Measurements from ENCODE around the gene RAB5B. TPM values are rescaled to one million over a fixed set of nuclear protein-coding genes. Genes with fewer than 3 reads are reported as not detected.

RAB5B gene, protein sequence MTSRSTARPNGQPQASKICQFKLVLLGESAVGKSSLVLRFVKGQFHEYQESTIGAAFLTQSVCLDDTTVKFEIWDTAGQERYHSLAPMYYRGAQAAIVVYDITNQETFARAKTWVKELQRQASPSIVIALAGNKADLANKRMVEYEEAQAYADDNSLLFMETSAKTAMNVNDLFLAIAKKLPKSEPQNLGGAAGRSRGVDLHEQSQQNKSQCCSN
- 10 to 100 TPM; 78.2 to 88.8 TPM for polyA plus RNA-seq

DNA sequence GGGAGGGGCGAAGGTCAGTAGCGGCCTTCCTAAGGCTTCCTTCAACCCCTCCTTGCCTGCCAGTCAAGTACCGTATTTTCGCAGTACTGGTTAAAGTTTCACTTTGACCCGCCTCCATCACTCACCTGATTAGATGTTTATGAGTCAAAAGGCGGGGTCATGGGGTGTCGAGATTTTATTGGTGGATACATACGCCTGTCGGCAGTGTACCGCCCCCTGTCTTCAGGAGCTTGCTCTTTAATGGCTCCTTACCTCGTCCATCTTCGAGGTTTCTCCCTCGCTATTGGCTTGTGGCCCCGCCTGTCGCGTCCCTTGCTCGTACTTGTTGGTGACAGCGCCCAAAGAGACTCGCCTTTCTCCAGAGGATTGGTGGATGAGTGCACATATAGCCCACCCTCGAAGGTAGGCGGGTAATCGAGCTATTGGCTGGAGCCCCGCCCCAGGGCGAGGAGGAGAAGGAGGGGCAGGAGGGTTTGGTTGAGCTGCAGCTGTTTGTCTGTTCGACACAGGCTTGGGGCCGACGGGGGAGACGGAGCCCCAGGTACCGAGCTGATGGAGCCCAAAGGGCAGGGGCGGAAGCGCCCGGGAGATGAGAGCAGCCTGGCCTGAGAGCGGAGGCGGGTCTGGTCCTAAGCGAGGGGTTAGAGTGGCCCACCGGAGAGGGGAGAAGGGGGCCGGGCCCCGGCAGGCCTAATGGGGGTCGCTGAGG is at the start of gene RAB5B:
Gene RAB5B (plus strand): TSS at position 480 of the 709 bp plus-strand sequence. CDS start 12,883 bp downstream, outside the sequence.
- Histone ChIP-seq H3K27me3 (ENCODE audit: control insufficient read depth in 1 of 2, insufficient read depth in 2 of 2, low read length in 2 of 2) (no peaks in the 10 kb centered on the region), H3K4me3 (ENCODE audit: low read depth in 1 of 2, low read length in 2 of 2) (peak within 1 kb of the TSS; percentile 99), H3K4me1 (ENCODE audit: control insufficient read depth in 2 of 2, insufficient read depth in 2 of 2, low read length in 1 of 2) (no peaks in the 10 kb centered on the region), H3K9me3 (ENCODE audit: control insufficient read depth in 2 of 2, insufficient read depth in 1 of 2, low read depth in 1 of 2, low read length in 1 of 2) (no peaks in the 10 kb centered on the region), H3K36me3 (ENCODE audit: control insufficient read depth in 2 of 2, insufficient read depth in 2 of 2, low read length in 1 of 2) (no peaks in the 10 kb centered on the region), H3K27ac (ENCODE audit: low read depth in 2 of 2, low read length in 1 of 2) (peak within 1 kb of the TSS; percentile 95 to 98)
- WGBS, 2 donors, result 0% methylated on average over 39 of the region's 39 CpGs

DNA sequence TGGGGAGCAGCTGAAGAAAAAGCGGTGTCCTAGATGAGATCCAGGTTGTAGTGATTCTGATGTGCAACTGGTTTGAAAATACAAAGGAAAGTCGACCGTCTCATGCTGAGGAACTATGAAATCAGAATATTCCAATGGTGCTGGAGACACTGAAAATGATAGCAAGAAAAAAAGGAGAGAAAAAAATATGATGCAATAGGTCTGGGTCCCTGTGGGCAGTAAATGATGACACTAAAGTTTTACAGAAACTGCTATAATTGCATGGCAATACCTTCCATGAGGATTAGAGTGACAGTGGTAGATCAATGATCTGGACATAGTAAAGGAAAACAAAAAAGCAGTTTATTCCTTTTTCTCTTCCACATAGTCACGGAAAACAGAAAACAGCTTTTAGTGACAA is 48.5 kb upstream of the RAB5B start:
- Histone ChIP-seq H3K9me3 (ENCODE audit: control insufficient read depth in 2 of 2, insufficient read depth in 1 of 2, low read depth in 1 of 2, low read length in 1 of 2) (no peaks in the 10 kb centered on the region), H3K4me1 (ENCODE audit: control insufficient read depth in 2 of 2, insufficient read depth in 2 of 2, low read length in 1 of 2) (peaks cover 0 to 4% of the 10 kb centered on the region in 2 donors), H3K27ac (ENCODE audit: low read depth in 2 of 2, low read length in 1 of 2) (peak overlapping the region in 1 of 2 donors; percentile 6), H3K27me3 (ENCODE audit: control insufficient read depth in 1 of 2, insufficient read depth in 2 of 2, low read length in 2 of 2) (no peaks in the 10 kb centered on the region), H3K36me3 (ENCODE audit: control insufficient read depth in 2 of 2, insufficient read depth in 2 of 2, low read length in 1 of 2) (no peaks in the 10 kb centered on the region), H3K4me3 (ENCODE audit: low read depth in 1 of 2, low read length in 2 of 2) (peak overlapping the region in 1 of 2 donors; percentile 86)
- WGBS, 2 donors, result 80 to 84% methylated on average over 4 of the region's 4 CpGs

DNA sequence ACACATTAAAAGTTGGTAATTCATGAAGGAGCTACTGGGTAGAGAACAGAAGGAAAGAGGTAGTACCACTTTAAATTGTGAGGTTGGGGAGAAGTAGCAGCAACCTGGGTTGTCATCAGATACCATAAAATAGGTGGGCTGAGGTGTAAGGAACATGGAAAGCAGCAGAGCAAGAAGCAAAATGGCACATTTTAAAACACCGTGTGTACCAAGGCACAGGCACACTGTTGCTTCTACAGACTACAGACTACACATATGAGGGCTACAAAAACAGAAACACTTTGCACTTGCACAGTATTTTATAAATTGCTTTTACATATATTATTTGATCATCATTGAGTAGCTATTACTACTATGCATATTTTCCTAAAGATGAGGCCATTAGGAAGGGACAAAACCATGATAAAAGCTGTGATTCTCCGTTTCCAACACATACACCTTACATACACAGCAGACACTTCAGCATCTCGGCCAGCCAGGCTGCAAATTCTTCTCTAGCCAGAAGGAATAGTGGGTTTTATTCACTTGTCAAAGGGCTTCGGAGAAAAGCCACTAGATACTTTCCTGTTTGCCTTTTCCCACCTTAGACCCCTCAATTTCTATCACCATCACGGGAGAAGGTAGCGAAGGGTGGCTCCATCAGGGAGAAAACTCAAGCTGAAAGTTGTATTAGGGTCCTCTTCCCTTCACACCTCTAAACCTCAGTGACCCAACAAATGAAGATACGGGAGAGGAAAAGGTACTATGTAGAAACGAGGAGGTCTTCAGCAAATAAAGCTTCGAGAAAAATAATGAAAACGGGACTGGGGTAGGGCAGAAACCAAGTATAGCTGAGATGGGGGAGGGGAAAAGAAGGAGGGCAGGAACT is 47.8 kb upstream of the RAB5B start:
- peak overlapping the region; percentile 95 to 98 for H3K27ac ChIP-seq (ENCODE audit: low read depth in 2 of 2, low read length in 1 of 2)
- 9 to 10% methylated on average over 10 of the region's 10 CpGs for WGBS, 2 donors
- peak overlapping the region; percentile 81 to 86 for H3K4me3 ChIP-seq (ENCODE audit: low read depth in 1 of 2, low read length in 2 of 2)
- no peaks in the 10 kb centered on the region for H3K27me3 ChIP-seq (ENCODE audit: control insufficient read depth in 1 of 2, insufficient read depth in 2 of 2, low read length in 2 of 2)
- peaks cover 0 to 4% of the 10 kb centered on the region in 2 donors for H3K4me1 ChIP-seq (ENCODE audit: control insufficient read depth in 2 of 2, insufficient read depth in 2 of 2, low read length in 1 of 2)
- no peaks in the 10 kb centered on the region for H3K36me3 ChIP-seq (ENCODE audit: control insufficient read depth in 2 of 2, insufficient read depth in 2 of 2, low read length in 1 of 2)
- no peaks in the 10 kb centered on the region for H3K9me3 ChIP-seq (ENCODE audit: control insufficient read depth in 2 of 2, insufficient read depth in 1 of 2, low read depth in 1 of 2, low read length in 1 of 2)

DNA sequence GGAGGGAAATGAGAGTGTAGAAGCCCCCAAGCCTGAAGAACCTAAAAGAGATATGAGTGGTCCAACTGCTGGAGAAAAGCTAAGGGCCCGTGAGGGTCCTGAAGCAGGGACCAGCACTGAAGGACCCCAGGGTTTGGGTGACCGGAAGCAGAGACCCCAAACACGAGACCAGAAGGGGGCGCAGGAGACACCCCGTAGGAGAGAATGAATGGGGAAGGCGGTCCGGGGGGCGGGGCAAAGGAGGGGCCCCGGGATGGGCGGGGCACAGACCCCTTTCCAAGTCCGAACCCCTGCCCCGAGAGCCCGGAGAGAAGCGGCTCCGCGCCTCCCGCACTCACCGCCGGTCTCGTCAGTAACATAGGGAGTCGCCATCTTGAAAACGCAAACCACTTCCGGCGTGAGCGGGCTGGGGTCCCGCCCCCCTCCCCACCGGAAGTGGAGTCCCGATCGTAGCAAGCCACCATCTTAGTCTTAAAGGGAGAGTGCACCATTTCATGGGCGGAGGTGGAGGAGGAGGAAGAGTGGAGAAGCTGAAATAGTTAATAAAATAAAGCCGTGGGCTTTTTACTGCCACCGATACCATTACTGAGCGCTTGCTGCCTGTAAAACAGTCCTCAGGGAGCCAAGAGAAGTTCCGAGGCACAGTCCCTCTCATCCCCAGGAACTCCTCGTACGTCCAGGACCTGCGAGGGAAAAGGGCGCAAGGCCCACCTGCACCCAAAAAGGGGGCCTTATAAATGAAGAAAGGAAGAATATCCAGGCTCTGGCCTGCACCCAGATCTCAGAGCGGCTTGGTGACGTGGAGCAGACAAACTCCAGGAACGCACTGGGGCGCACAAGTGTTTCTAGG is 46.9 kb upstream of the RAB5B start:
- Histone ChIP-seq H3K36me3 (ENCODE audit: control insufficient read depth in 2 of 2, insufficient read depth in 2 of 2, low read length in 1 of 2) (no peaks in the 10 kb centered on the region), H3K27ac (ENCODE audit: low read depth in 2 of 2, low read length in 1 of 2) (peak overlapping the region; percentile 95 to 98), H3K9me3 (ENCODE audit: control insufficient read depth in 2 of 2, insufficient read depth in 1 of 2, low read depth in 1 of 2, low read length in 1 of 2) (no peaks in the 10 kb centered on the region), H3K4me1 (ENCODE audit: control insufficient read depth in 2 of 2, insufficient read depth in 2 of 2, low read length in 1 of 2) (peaks cover 0 to 4% of the 10 kb centered on the region in 2 donors), H3K4me3 (ENCODE audit: low read depth in 1 of 2, low read length in 2 of 2) (peak overlapping the region; percentile 81 to 86), H3K27me3 (ENCODE audit: control insufficient read depth in 1 of 2, insufficient read depth in 2 of 2, low read length in 2 of 2) (no peaks in the 10 kb centered on the region)
- WGBS, 2 donors, result 1% methylated on average over 41 to 42 of the region's 42 CpGs

DNA sequence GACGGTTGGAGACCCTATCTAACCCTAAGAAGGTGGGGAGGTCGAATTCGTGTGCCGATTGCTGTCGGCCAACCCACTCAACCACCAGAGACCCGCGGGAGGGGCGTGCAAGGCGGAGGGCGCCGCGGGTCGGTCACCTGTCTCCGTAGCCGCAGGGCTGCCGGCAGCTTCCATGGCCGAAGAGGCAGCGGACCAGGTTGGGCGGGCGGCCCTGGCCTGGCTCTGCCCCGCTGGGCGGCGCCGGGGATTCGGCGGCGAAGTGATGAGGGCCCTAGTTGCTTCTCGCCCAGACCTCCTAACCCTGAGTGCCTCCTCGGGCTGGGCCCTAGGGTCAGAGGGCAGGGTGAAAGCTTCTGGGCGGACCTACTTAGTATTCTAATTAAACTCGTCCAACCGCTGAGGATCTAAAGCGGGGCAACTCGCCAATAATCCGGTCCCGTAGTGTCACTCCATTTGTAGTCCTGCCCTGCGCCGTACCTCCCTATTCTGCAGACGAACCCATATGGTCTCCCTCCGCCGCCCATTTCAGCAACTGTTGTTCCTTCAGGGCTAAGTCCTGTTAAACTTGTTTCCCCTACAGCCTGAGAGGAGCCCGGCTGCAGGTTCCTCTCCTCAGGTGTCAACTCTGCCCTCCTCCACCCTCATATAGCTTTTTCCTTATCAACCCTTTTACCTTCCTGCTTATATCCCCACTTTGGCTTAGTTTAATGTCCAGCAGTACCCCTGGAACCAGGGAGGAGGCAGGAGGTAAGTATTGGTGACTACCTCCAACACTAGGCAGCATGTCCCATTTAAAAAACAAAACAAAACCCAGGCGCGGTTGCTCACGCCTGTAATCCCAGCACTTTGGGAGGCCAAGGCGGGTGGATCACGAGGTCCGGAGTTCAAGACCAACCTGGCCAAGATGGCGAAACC is 46.0 kb upstream of the RAB5B start, which contains the start of gene PYM1:
Gene PYM1 (minus strand): TSS at position 307 of the 915 bp plus-strand sequence. CDS start 133 bp downstream, at position 174.
- no peaks in the 10 kb centered on the region for H3K27me3 ChIP-seq (ENCODE audit: control insufficient read depth in 1 of 2, insufficient read depth in 2 of 2, low read length in 2 of 2)
- 4% methylated on average over 49 of the region's 49 CpGs for WGBS, 2 donors
- peaks cover 0 to 4% of the 10 kb centered on the region in 2 donors for H3K4me1 ChIP-seq (ENCODE audit: control insufficient read depth in 2 of 2, insufficient read depth in 2 of 2, low read length in 1 of 2)
- peak within 1 kb of the TSS; percentile 81 to 86 for H3K4me3 ChIP-seq (ENCODE audit: low read depth in 1 of 2, low read length in 2 of 2)
- H3K36me3 ChIP-seq (ENCODE audit: control insufficient read depth in 2 of 2, insufficient read depth in 2 of 2, low read length in 1 of 2), result no peaks in the 10 kb centered on the region
- no peaks in the 10 kb centered on the region for H3K9me3 ChIP-seq (ENCODE audit: control insufficient read depth in 2 of 2, insufficient read depth in 1 of 2, low read depth in 1 of 2, low read length in 1 of 2)
- H3K27ac ChIP-seq (ENCODE audit: low read depth in 2 of 2, low read length in 1 of 2), result peak within 1 kb of the TSS; percentile 95 to 98

DNA sequence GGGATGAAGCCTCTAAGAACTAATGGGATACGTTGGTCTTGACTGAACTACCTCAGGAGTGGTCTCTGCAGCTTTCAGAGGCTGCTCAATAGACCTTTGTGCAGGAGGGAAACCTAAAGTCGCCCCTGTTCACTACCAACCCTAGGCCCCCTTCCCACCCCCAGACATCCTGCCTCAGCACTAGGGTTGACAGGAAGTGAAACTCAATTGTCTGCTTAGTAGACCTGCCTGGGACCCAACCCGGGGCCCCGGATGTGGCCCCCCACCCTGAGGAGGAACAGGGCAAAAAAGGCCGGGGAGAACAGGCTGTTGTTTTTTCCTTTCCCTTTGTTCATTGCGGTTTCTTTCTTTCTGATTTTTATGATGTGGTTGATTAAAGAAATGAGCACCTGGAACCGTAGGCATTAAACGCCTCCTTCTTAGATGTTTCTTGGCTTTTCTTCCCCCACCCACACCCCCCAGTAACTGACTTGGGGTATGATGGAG is 44.5 kb upstream of the RAB5B start:
- Histone ChIP-seq H3K27ac (ENCODE audit: low read depth in 2 of 2, low read length in 1 of 2) (peak overlapping the region; percentile 95 to 98), H3K36me3 (ENCODE audit: control insufficient read depth in 2 of 2, insufficient read depth in 2 of 2, low read length in 1 of 2) (no peaks in the 10 kb centered on the region), H3K27me3 (ENCODE audit: control insufficient read depth in 1 of 2, insufficient read depth in 2 of 2, low read length in 2 of 2) (no peaks in the 10 kb centered on the region), H3K4me3 (ENCODE audit: low read depth in 1 of 2, low read length in 2 of 2) (no peak overlapping the region), H3K9me3 (ENCODE audit: control insufficient read depth in 2 of 2, insufficient read depth in 1 of 2, low read depth in 1 of 2, low read length in 1 of 2) (no peaks in the 10 kb centered on the region), H3K4me1 (ENCODE audit: control insufficient read depth in 2 of 2, insufficient read depth in 2 of 2, low read length in 1 of 2) (peaks cover 0 to 4% of the 10 kb centered on the region in 2 donors)
- WGBS, 2 donors, result 29 to 33% methylated on average over 8 of the region's 8 CpGs

DNA sequence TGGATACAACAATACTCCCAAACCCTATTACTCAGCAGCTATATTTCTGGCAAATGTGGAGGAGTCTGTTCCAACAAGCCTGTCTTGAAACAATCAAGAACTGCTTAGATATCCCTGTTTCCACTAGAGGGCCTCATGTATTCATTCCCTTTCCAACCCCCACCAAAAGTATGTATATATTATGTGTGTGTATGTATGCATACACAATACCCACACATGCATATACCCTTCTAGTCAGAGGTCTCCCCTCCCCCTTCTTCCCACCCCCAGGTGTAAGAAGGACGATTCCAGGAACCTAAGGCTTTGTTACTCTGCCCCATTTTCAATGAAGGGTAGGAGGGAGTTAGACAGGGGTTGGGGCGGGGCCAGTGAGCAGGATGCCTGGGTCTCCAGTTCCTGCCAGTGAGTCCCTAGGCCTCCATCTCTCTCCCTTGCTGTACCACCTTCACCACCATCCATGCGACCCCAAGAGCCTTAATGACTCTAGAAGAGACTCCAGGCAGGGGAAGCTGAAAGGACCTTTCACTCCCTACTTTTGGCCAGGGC is 43.0 kb upstream of the RAB5B start, which contains the start of gene DGKA:
Gene DGKA (plus strand): TSS at position 392 of the 546 bp plus-strand sequence. CDS start 5,342 bp downstream, outside the sequence.
- Histone ChIP-seq H3K36me3 (ENCODE audit: control insufficient read depth in 2 of 2, insufficient read depth in 2 of 2, low read length in 1 of 2) (no peaks in the 10 kb centered on the region), H3K4me1 (ENCODE audit: control insufficient read depth in 2 of 2, insufficient read depth in 2 of 2, low read length in 1 of 2) (peaks cover 0 to 9% of the 10 kb centered on the region in 2 donors), H3K9me3 (ENCODE audit: control insufficient read depth in 2 of 2, insufficient read depth in 1 of 2, low read depth in 1 of 2, low read length in 1 of 2) (no peaks in the 10 kb centered on the region), H3K27ac (ENCODE audit: low read depth in 2 of 2, low read length in 1 of 2) (peak within 1 kb of the TSS; percentile 96 to 99), H3K4me3 (ENCODE audit: low read depth in 1 of 2, low read length in 2 of 2) (peak within 1 kb of the TSS; percentile 80 to 82), H3K27me3 (ENCODE audit: control insufficient read depth in 1 of 2, insufficient read depth in 2 of 2, low read length in 2 of 2) (no peaks in the 10 kb centered on the region)
- 17 to 34% methylated on average over 3 of the region's 3 CpGs for WGBS, 2 donors

DNA sequence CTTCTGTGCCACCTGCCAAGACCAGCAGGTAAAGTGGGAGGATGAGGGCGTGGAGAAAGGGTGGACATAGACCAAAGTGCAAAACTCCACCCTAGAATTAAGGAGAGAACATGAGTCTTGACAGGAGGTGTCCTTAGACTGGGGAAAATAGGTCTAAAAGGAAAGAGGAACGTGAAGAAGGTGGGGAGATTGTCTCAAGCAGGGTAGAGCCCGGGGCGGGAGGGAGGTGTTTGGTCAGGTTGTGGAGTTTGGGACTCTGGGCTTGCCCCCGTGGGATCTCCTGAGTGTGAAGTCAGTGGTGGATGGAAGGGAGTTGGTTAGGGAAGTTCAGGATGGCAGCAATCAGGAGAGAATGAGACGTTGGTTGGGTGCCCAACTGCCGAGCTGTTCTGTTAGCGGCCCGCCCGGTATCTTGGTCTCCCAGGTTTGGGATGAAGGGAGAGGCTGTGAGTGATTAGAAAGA is 42.5 kb upstream of the RAB5B start:
- no peaks in the 10 kb centered on the region for H3K9me3 ChIP-seq (ENCODE audit: control insufficient read depth in 2 of 2, insufficient read depth in 1 of 2, low read depth in 1 of 2, low read length in 1 of 2)
- H3K4me1 ChIP-seq (ENCODE audit: control insufficient read depth in 2 of 2, insufficient read depth in 2 of 2, low read length in 1 of 2), result peaks cover 0 to 9% of the 10 kb centered on the region in 2 donors
- 7 to 8% methylated on average over 10 of the region's 10 CpGs for WGBS, 2 donors
- H3K27me3 ChIP-seq (ENCODE audit: control insufficient read depth in 1 of 2, insufficient read depth in 2 of 2, low read length in 2 of 2), result no peaks in the 10 kb centered on the region
- peak overlapping the region; percentile 80 to 82 for H3K4me3 ChIP-seq (ENCODE audit: low read depth in 1 of 2, low read length in 2 of 2)
- H3K27ac ChIP-seq (ENCODE audit: low read depth in 2 of 2, low read length in 1 of 2), result peak overlapping the region; percentile 96 to 99
- no peaks in the 10 kb centered on the region for H3K36me3 ChIP-seq (ENCODE audit: control insufficient read depth in 2 of 2, insufficient read depth in 2 of 2, low read length in 1 of 2)

All from esophagus (tissue), 2 donors.